ENCODE results near the gene SFXN2. TPM values are rescaled to one million over a fixed set of nuclear protein-coding genes. Genes with fewer than 3 reads are reported as not detected.
A peak's percentile ranks its signal among the peaks of the same experiment; 100 is the strongest.

Gene SFXN2
- total RNA-seq, 1 donor from 2014 or later, result 6.3 TPM

DNA sequence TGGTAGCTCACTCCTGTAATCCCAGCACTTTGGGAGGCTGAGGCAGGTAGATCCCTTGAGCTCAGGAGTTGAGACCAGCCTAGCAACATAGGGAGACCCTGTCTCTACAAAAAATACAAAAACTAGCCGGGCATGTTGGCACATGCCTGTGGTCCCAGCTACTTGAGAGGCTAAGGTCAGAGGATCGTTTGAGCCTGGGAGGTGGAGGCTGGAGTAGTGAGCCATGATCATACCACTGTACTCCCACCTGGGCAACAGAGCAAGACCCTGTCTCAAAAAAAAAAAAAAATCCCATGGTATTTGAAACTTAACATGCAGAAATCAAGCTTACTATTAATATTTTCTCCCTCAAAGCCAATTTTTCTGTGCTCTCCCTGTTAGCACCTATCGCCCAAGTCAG lies 5.9 kb downstream of the SFXN2 start:
- Mint-ChIP-seq H3K4me1 (ENCODE audit: unreplicated experiment) (peaks cover 24% of the 10 kb centered on the region), H3K27me3 (ENCODE audit: unreplicated experiment) (no peaks in the 10 kb centered on the region), H3K36me3 (ENCODE audit: low read depth, unreplicated experiment) (peaks cover 14% of the 10 kb centered on the region), H3K9me3 (ENCODE audit: unreplicated experiment) (no peaks in the 10 kb centered on the region), H3K27ac (ENCODE audit: unreplicated experiment) (no peak overlapping the region), H3K4me3 (ENCODE audit: unreplicated experiment) (no peak overlapping the region)
- DNase-seq (ENCODE audit: low spot score), result no peak
- TF ChIP-seq, protein P1, sequence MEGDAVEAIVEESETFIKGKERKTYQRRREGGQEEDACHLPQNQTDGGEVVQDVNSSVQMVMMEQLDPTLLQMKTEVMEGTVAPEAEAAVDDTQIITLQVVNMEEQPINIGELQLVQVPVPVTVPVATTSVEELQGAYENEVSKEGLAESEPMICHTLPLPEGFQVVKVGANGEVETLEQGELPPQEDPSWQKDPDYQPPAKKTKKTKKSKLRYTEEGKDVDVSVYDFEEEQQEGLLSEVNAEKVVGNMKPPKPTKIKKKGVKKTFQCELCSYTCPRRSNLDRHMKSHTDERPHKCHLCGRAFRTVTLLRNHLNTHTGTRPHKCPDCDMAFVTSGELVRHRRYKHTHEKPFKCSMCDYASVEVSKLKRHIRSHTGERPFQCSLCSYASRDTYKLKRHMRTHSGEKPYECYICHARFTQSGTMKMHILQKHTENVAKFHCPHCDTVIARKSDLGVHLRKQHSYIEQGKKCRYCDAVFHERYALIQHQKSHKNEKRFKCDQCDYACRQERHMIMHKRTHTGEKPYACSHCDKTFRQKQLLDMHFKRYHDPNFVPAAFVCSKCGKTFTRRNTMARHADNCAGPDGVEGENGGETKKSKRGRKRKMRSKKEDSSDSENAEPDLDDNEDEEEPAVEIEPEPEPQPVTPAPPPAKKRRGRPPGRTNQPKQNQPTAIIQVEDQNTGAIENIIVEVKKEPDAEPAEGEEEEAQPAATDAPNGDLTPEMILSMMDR (IDR thresholded peaks at IDR 0.05; ENCODE audit: unreplicated experiment), result no peak

DNA sequence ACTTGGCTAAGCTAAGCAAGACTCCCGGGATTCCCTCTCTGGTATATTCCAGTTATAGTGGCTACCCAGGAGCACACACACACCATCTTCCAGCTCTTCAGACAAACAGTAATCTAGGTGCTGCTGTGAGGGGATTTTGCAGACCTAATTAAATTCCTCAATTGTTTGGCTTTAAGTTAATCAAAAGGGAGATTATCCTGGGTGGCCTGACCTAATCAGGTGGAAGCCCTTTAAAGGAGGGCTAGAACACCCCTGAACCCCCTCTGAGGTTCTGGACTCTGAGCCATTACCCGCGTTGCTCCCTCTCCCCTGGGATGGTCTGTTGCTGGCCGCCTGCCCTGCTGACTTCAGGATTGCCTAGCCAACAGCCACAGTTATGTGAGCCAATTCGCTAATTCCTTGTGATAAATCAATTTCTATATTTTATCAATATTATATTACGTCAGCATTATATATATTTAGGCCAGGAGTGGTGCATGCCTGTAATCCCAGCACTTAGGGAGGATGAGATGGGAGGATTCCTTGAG lies 6.4 kb downstream of the SFXN2 start:
- Mint-ChIP-seq H3K4me1 (ENCODE audit: unreplicated experiment) (peaks cover 24% of the 10 kb centered on the region), H3K27ac (ENCODE audit: unreplicated experiment) (no peak overlapping the region), H3K27me3 (ENCODE audit: unreplicated experiment) (no peaks in the 10 kb centered on the region), H3K36me3 (ENCODE audit: low read depth, unreplicated experiment) (peaks cover 14% of the 10 kb centered on the region), H3K4me3 (ENCODE audit: unreplicated experiment) (no peak overlapping the region), H3K9me3 (ENCODE audit: unreplicated experiment) (no peaks in the 10 kb centered on the region)
- no peak for DNase-seq (ENCODE audit: low spot score)
- TF ChIP-seq, protein P1 (IDR thresholded peaks at IDR 0.05; ENCODE audit: unreplicated experiment), result no peak

DNA sequence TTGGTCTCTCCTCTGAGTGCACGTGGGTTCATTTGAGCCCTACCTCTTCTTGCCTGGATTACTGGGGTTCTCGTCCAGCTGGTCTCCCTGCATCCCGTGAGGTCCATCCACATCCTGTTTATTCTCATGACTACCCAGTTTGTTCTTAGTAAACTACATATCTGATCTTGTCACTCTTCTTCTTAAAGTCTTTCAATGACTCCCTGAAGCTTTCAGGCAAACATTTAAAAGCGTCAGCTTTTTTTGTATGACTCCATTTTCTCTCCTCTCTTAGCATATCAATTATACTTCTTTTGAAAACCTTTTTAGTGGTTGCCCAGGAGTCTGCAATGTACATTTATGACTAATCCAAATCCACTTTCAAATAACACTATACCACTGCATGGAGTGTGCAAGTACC lies 7.5 kb downstream of the SFXN2 start:
- DNase-seq (ENCODE audit: low spot score), result no peak
- TF ChIP-seq, protein P1 (IDR thresholded peaks at IDR 0.05; ENCODE audit: unreplicated experiment), result no peak
- H3K27ac Mint-ChIP-seq (ENCODE audit: unreplicated experiment), result no peak overlapping the region
- H3K36me3 Mint-ChIP-seq (ENCODE audit: low read depth, unreplicated experiment), result peaks cover 20% of the 10 kb centered on the region
- peaks cover 27% of the 10 kb centered on the region for H3K4me1 Mint-ChIP-seq (ENCODE audit: unreplicated experiment)
- H3K27me3 Mint-ChIP-seq (ENCODE audit: unreplicated experiment), result no peaks in the 10 kb centered on the region
- no peaks in the 10 kb centered on the region for H3K9me3 Mint-ChIP-seq (ENCODE audit: unreplicated experiment)
- H3K4me3 Mint-ChIP-seq (ENCODE audit: unreplicated experiment), result no peak overlapping the region

DNA sequence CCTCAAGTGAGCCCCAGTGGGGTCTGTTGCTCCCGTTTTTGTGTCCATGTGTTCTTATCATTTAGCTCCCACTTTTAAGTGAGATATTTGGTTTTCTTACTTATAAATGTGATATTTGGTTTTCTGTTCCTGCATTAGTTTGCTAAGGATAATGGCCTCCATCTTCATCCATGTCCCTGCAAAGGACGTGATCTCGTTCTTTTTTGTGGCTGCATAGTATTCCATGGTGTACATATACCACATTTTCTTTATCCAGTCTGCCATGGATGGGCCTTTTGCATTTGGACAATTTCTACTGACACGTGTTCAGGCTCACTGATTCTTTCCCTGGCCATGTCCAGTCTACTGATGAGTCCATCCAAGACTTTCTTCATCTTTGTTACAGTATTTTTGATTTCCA lies 9.6 kb downstream of the SFXN2 start:
- no peak for DNase-seq (ENCODE audit: low spot score)
- Mint-ChIP-seq H3K27me3 (ENCODE audit: unreplicated experiment) (peaks cover 2% of the 10 kb centered on the region), H3K27ac (ENCODE audit: unreplicated experiment) (no peak overlapping the region), H3K4me1 (ENCODE audit: unreplicated experiment) (peaks cover 21% of the 10 kb centered on the region), H3K36me3 (ENCODE audit: low read depth, unreplicated experiment) (peaks cover 12% of the 10 kb centered on the region), H3K4me3 (ENCODE audit: unreplicated experiment) (peak overlapping the region; percentile 15), H3K9me3 (ENCODE audit: unreplicated experiment) (no peaks in the 10 kb centered on the region)
- TF ChIP-seq, protein P1 (IDR thresholded peaks at IDR 0.05; ENCODE audit: unreplicated experiment), result no peak

DNA sequence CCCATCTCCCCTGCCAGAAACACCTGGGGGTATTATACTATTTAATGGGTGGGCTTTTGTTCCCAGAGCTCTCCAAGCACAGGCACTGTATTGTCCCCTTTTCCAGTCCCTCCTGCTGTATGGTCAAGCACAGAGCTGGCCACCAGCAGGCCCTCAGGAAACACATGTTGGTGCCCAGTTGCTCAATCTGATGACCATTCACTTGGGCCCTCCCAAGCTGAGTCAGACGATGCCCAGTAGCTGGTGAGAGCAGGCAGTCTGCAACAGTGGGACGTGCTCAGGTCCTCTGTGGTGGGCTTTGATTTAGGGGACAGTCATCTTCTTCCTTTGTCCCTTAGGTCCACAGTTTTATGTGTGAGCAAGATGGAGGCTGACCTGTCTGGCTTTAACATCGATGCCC lies 11.8 kb downstream of the SFXN2 start:
- peaks cover 2% of the 10 kb centered on the region for H3K27me3 Mint-ChIP-seq (ENCODE audit: unreplicated experiment)
- peaks cover 12% of the 10 kb centered on the region for H3K36me3 Mint-ChIP-seq (ENCODE audit: low read depth, unreplicated experiment)
- H3K4me1 Mint-ChIP-seq (ENCODE audit: unreplicated experiment), result peaks cover 18% of the 10 kb centered on the region
- no peak for DNase-seq (ENCODE audit: low spot score)
- H3K9me3 Mint-ChIP-seq (ENCODE audit: unreplicated experiment), result no peaks in the 10 kb centered on the region
- no peak overlapping the region for H3K4me3 Mint-ChIP-seq (ENCODE audit: unreplicated experiment)
- TF ChIP-seq, protein P1 (IDR thresholded peaks at IDR 0.05; ENCODE audit: unreplicated experiment), result no peak
- no peak overlapping the region for H3K27ac Mint-ChIP-seq (ENCODE audit: unreplicated experiment)

Measured in endothelial cell (in vitro differentiated cells).